ENCODE measurements around the gene HNRNPC. TPM values are rescaled to one million over a fixed set of nuclear protein-coding genes. Genes with fewer than 3 reads are reported as not detected.
"Not testable (repeated sequence)": the region's sequence is repeated elsewhere in the genome, so short reads cannot be mapped to it uniquely, and the experiment has no call there.

Gene HNRNPC
- total RNA-seq, 1 donor from 2014 or later = 273 TPM

GRCh38 chr14:21171128-21171527 is 98.1 kb downstream of the HNRNPC start:
- Histone ChIP-seq H3K4me3 (no peak overlapping the region), H3K9me3 (replicated peaks) (peaks cover 17% of the 10 kb centered on the region), H3K4me1 (no peaks in the 10 kb centered on the region), H3K27ac (replicated peaks) (no peak overlapping the region), H3K36me3 (no peaks in the 10 kb centered on the region), H3K27me3 (ENCODE audit: low read depth) (peaks cover 18% of the 10 kb centered on the region)
- no peak for DNase-seq
- intact Hi-C loops (cut with micrococcal nuclease) = no loop called here
- TF ChIP-seq, protein P1, sequence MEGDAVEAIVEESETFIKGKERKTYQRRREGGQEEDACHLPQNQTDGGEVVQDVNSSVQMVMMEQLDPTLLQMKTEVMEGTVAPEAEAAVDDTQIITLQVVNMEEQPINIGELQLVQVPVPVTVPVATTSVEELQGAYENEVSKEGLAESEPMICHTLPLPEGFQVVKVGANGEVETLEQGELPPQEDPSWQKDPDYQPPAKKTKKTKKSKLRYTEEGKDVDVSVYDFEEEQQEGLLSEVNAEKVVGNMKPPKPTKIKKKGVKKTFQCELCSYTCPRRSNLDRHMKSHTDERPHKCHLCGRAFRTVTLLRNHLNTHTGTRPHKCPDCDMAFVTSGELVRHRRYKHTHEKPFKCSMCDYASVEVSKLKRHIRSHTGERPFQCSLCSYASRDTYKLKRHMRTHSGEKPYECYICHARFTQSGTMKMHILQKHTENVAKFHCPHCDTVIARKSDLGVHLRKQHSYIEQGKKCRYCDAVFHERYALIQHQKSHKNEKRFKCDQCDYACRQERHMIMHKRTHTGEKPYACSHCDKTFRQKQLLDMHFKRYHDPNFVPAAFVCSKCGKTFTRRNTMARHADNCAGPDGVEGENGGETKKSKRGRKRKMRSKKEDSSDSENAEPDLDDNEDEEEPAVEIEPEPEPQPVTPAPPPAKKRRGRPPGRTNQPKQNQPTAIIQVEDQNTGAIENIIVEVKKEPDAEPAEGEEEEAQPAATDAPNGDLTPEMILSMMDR (IDR thresholded peaks at IDR 0.05; ENCODE audit: borderline replicate concordance) = no peak

- Histone ChIP-seq H3K36me3 (no peaks in the 10 kb centered on the region), H3K27ac (replicated peaks) (no peak overlapping the region), H3K27me3 (ENCODE audit: low read depth) (peaks cover 18% of the 10 kb centered on the region), H3K4me3 (no peak overlapping the region), H3K4me1 (no peaks in the 10 kb centered on the region), H3K9me3 (replicated peaks) (peaks cover 17% of the 10 kb centered on the region)
- no peak for DNase-seq
- intact Hi-C loops (cut with micrococcal nuclease) = no loop called here
- TF ChIP-seq, protein P1 (IDR thresholded peaks at IDR 0.05; ENCODE audit: borderline replicate concordance) = no peak
These were observed 99.7 kb downstream of the HNRNPC start for GRCh38 chr14:21169573-21169972.

DNA sequence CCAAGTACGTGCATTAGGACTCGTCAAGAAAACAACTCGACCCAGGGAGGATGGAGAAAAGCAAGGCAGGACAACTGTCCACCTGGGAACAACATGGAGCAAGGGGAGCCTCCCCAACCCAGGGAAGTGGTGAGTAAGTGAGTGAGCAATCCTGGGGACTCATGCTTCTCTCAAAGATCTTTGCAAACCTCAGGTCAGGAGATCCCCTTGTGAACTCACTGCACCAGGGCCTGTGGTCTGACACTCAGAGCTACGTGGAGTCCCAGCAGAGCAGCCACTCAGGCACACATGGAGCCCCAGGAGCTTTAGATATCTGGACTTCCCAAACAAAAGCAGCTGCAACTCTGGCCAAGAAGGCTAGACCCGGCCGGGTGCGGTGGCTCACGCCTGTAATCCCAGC is 101.2 kb downstream of the HNRNPC start:
- Histone ChIP-seq H3K36me3 (no peaks in the 10 kb centered on the region), H3K9me3 (replicated peaks) (peaks cover 12% of the 10 kb centered on the region), H3K4me1 (no peaks in the 10 kb centered on the region), H3K4me3 (no peak overlapping the region), H3K27me3 (ENCODE audit: low read depth) (peaks cover 18% of the 10 kb centered on the region), H3K27ac (replicated peaks) (no peak overlapping the region)
- no peak for DNase-seq
- intact Hi-C loops (cut with micrococcal nuclease) = no loop called here
- TF ChIP-seq, protein P1 (IDR thresholded peaks at IDR 0.05; ENCODE audit: borderline replicate concordance) = no peak

DNA sequence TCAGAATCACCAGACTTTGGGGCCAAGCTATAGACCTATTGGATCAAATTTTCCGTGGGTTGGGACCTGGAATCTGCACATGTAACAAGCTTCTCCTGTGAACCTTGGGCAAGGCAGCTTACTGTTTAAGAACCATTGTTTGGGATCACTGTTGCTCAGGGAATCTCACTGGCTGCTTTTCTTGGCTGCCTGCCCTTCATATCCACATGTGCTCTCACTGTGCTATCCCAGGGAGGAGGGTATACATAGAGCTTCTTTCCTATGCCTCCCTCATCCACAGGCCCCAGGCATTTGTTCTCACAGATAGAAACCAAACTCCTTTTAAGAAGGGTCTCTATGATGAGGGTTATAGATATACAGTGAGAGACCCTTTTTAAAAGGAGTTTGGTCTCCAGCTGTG is 103.6 kb downstream of the HNRNPC start:
- intact Hi-C loops (cut with micrococcal nuclease); H3K27ac ChIP-seq (replicated peaks); DNase-seq; H3K9me3 ChIP-seq (replicated peaks); H3K4me1 ChIP-seq; H3K4me3 ChIP-seq; H3K36me3 ChIP-seq: not testable (repeated sequence)
- H3K27me3 ChIP-seq (ENCODE audit: low read depth) = peaks cover 18% of the 10 kb centered on the region

DNA sequence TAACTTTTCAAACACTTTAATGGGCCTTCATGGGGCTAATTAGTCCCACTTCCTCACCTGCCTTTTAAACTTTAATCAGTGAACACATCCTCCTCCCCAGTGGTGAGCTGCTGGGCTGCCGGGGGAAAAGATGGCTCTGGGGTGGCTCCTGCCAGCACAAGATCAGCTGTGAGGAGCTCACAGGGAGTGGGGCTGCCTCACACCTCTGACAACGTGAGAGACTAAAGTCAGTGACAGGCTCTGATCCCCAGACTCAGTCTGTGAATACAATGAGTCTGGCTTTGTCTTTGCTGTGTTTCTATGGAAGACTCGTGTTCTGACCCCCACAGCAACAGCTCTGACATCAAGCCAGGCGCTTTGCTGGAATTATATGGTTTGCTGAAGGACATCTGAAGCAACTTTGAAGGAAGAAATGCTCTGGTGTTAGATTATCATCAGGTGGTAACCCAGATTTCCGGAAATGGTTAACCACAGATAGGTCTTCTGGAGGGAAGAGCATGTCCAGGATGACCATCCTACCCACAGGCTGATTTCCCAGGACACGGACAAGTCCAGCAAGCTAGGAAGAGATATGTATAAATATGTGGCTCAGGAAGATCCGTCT is 104.1 kb downstream of the HNRNPC start:
- H3K27ac ChIP-seq (replicated peaks); DNase-seq; H3K9me3 ChIP-seq (replicated peaks); H3K4me3 ChIP-seq; intact Hi-C loops (cut with micrococcal nuclease); H3K36me3 ChIP-seq; H3K4me1 ChIP-seq: not testable (repeated sequence)
- H3K27me3 ChIP-seq (ENCODE audit: low read depth) = peaks cover 13% of the 10 kb centered on the region

- TF ChIP-seq, protein P1 (IDR thresholded peaks at IDR 0.05; ENCODE audit: borderline replicate concordance) = no peak
- Histone ChIP-seq H3K9me3 (replicated peaks) (no peaks in the 10 kb centered on the region), H3K36me3 (no peaks in the 10 kb centered on the region), H3K4me3 (no peak overlapping the region), H3K27me3 (ENCODE audit: low read depth) (peaks cover 1% of the 10 kb centered on the region), H3K4me1 (no peaks in the 10 kb centered on the region), H3K27ac (replicated peaks) (no peak overlapping the region)
- intact Hi-C loops (cut with micrococcal nuclease) = no loop called here
- DNase-seq = no peak
These were observed 105.4 kb downstream of the HNRNPC start for GRCh38 chr14:21163871-21164291.

Measured in left ventricle myocardium inferior (tissue), 1 donor.